OCI-LY1 (cell line): ENCODE measurements around the gene ST7.

Experiments
- H2AFZ ChIP-seq: fragments of 200-600 bp; sonication (generic), shearing (Covaris generic); 2 replicates; pipeline ENCODE4 v1.6.0; 2014; ENCODE audit warnings: antibody characterized with exemption, mild to moderate bottlenecking, low read length
- H3F3A ChIP-seq: fragments of 200-600 bp; sonication (generic), shearing (Covaris generic); 2 replicates; pipeline ENCODE4 v1.6.0; 2014; ENCODE audit warnings: mild to moderate bottlenecking, antibody characterized with exemption, low read length, moderate library complexity; ENCODE audit not compliant: insufficient read depth
- H3K27ac ChIP-seq: fragments of 200-600 bp; sonication (generic); 2 replicates; pipeline ENCODE4 v1.5.1; 2014; ENCODE audit warnings: low read length, mixed run types, mild to moderate bottlenecking, low read depth; ENCODE audit not compliant: poor library complexity, severe bottlenecking
- H3K27me3 ChIP-seq: fragments of 200-600 bp; sonication (generic); 2 replicates; pipeline ENCODE4 v1.6.0; 2014; ENCODE audit warnings: antibody characterized with exemption, mild to moderate bottlenecking, low read length, moderate library complexity; ENCODE audit not compliant: insufficient read depth
- H3K36me3 ChIP-seq: fragments of 200-600 bp; sonication (generic); 2 replicates; pipeline ENCODE4 v1.6.1; 2014; ENCODE audit warnings: mild to moderate bottlenecking, antibody characterized with exemption, low read length, moderate library complexity, mixed read lengths; ENCODE audit not compliant: insufficient read depth
- H3K4me1 ChIP-seq: fragments of 200-600 bp; sonication (generic); 2 replicates; pipeline ENCODE4 v1.5.1; 2014; ENCODE audit warnings: mild to moderate bottlenecking, low read length, moderate library complexity; ENCODE audit not compliant: insufficient read depth, severe bottlenecking
- H3K4me2 ChIP-seq: fragments of 200-600 bp; sonication (generic), shearing (Covaris generic); 2 replicates; pipeline ENCODE4 v1.6.1; 2014; ENCODE audit warnings: low read length
- H3K4me3 ChIP-seq: fragments of 200-600 bp; sonication (generic); 2 replicates; pipeline ENCODE4 v1.5.1; 2014; ENCODE audit warnings: low read length, low read depth, mild to moderate bottlenecking, mixed read lengths; ENCODE audit not compliant: poor library complexity, severe bottlenecking
- H3K79me2 ChIP-seq: fragments of 200-600 bp; shearing (Covaris generic); 2 replicates; pipeline ENCODE4 v1.6.1; 2016; ENCODE audit warnings: mixed run types, low read length, mixed read lengths; ENCODE audit not compliant: insufficient read depth
- H3K9ac ChIP-seq: fragments of 200-600 bp; sonication (generic), shearing (Covaris generic); 2 replicates; pipeline ENCODE4 v1.6.1; 2014; ENCODE audit warnings: mild to moderate bottlenecking, low read length, mixed read lengths
- H3K9me2 ChIP-seq: fragments of 200-600 bp; sonication (generic), shearing (Covaris generic); 2 replicates; pipeline ENCODE4 v1.6.1; 2014; ENCODE audit warnings: low read depth, mild to moderate bottlenecking, low read length, mixed read lengths
- H3K9me3 ChIP-seq: fragments of 200-600 bp; shearing (Covaris generic); 2 replicates; pipeline ENCODE4 v1.6.1; 2014; ENCODE audit warnings: low read length, mixed read lengths
- H4K20me1 ChIP-seq: fragments of 200-600 bp; sonication (generic), shearing (Covaris generic); 2 replicates; pipeline ENCODE4 v1.6.0; 2016; ENCODE audit warnings: mild to moderate bottlenecking, low read length; ENCODE audit not compliant: insufficient read depth
- CTCF ChIP-seq: fragments of 200-600 bp; sonication (generic), shearing (Covaris generic); IDR thresholded peaks from 2 replicates; pipeline ENCODE4 v1.5.1; 2017; ENCODE audit warnings: mild to moderate bottlenecking, antibody characterized with exemption, low read length, moderate library complexity, mixed read lengths
- EZH2 ChIP-seq: fragments of 200-600 bp; sonication (generic), shearing (Covaris generic); IDR thresholded peaks from 2 replicates; pipeline ENCODE4 v1.8.0; 2017; ENCODE audit warnings: borderline replicate concordance, mixed run types, mild to moderate bottlenecking, antibody characterized with exemption, low read length, moderate library complexity, mixed read lengths

The ST7 gene

GRCh38 chr7:117048882-117049281 lies 95.6 kb downstream of the ST7 start:
- no peaks in the 10 kb centered on the region for H3K79me2 ChIP-seq
- no peak overlapping the region for H3K4me2 ChIP-seq
- H3K9me2 ChIP-seq = no peaks in the 10 kb centered on the region
- H3F3A ChIP-seq = no peaks in the 10 kb centered on the region
- no peaks in the 10 kb centered on the region for H3K4me1 ChIP-seq
- no peaks in the 10 kb centered on the region for H4K20me1 ChIP-seq
- 0 out of 2 replicates have a peak, but pooled peaks cover 6% of the 10 kb centered on the region for H3K27me3 ChIP-seq
- H3K9ac ChIP-seq = no peak overlapping the region
- no peak overlapping the region for H3K27ac ChIP-seq
- no peaks in the 10 kb centered on the region for H3K9me3 ChIP-seq
- H3K4me3 ChIP-seq = no peak overlapping the region
- H2AFZ ChIP-seq = no peak overlapping the region
- no peaks in the 10 kb centered on the region for H3K36me3 ChIP-seq
- TF ChIP-seq EZH2 = no peak
- no peak for TF ChIP-seq CTCF

- no peak overlapping the region for H3K27ac ChIP-seq
- H3K4me3 ChIP-seq = no peak overlapping the region
- no peaks in the 10 kb centered on the region for H3K36me3 ChIP-seq
- H3K27me3 ChIP-seq = 0 out of 2 replicates have a peak, but pooled peaks cover 6% of the 10 kb centered on the region
- H3K79me2 ChIP-seq = no peaks in the 10 kb centered on the region
- H3K9ac ChIP-seq = no peak overlapping the region
- H2AFZ ChIP-seq = no peak overlapping the region
- H3K4me1 ChIP-seq = no peaks in the 10 kb centered on the region
- H4K20me1 ChIP-seq = no peaks in the 10 kb centered on the region
- H3K4me2 ChIP-seq = no peak overlapping the region
- no peaks in the 10 kb centered on the region for H3F3A ChIP-seq
- TF ChIP-seq EZH2 (no peak), CTCF (no peak)
- H3K9me3 ChIP-seq = no peaks in the 10 kb centered on the region
- no peaks in the 10 kb centered on the region for H3K9me2 ChIP-seq
Observed at GRCh38 chr7:117051808-117052207, 98.5 kb downstream of the ST7 start.

- H2AFZ ChIP-seq = no peak overlapping the region
- no peaks in the 10 kb centered on the region for H3K9me3 ChIP-seq
- no peak overlapping the region for H3K27ac ChIP-seq
- no peaks in the 10 kb centered on the region for H3F3A ChIP-seq
- H3K79me2 ChIP-seq = no peaks in the 10 kb centered on the region
- TF ChIP-seq CTCF (no peak), EZH2 (no peak)
- 0 out of 2 replicates have a peak, but pooled peaks cover 4% of the 10 kb centered on the region for H3K27me3 ChIP-seq
- H3K4me3 ChIP-seq = no peak overlapping the region
- H3K4me2 ChIP-seq = no peak overlapping the region
- H3K9me2 ChIP-seq = no peaks in the 10 kb centered on the region
- H3K36me3 ChIP-seq = no peaks in the 10 kb centered on the region
- H3K9ac ChIP-seq = no peak overlapping the region
- H3K4me1 ChIP-seq = no peaks in the 10 kb centered on the region
- H4K20me1 ChIP-seq = no peaks in the 10 kb centered on the region
Observed at GRCh38 chr7:117053432-117053831, 100.1 kb downstream of the ST7 start.
